ENCODE data around the gene P2RY11.

P2RY11 gene

DNA sequence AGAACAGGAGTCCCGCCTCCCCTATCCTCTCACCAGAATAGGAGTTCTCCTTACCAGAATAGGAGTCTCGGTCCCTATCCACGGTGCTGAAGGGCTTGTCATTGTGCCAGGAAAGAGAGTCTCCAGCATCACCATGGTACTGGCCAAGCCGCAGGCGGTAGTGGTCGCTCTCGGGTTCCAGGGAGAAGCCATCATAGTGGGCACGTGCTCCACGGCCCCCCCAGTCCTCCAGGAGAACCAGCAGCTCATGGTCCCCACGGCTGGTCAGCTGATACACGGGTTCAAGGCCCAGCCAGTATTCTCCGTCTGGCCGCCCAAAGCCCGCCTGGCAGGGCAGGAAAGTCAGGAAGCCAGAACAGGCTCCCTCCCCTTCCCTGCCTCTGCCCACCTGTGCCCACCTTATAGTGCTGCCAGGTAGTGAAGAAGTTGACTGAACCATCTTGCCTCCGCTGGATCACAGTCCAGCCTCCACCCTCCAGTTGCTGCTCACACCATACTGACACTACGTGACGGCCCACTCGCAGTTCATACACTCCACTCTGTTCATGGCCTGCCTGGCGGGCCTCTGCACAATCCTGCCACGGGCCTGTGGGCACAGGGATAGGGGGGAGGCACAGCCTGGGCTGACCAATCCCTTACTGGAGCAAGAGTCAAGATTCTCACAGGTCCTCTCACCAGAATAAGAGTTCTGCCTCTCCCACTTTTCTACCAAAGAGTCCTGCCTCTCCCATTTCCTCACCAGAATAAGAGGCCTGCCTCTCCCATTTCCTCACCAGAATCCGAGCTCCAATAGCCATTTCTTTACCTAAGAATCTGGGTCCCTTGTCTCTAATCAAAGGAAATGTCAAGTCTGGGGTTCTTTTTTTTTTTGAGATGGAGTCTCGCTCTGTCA lies 18.0 kb upstream of the P2RY11 start:
- DNase-seq, result no peak

DNA sequence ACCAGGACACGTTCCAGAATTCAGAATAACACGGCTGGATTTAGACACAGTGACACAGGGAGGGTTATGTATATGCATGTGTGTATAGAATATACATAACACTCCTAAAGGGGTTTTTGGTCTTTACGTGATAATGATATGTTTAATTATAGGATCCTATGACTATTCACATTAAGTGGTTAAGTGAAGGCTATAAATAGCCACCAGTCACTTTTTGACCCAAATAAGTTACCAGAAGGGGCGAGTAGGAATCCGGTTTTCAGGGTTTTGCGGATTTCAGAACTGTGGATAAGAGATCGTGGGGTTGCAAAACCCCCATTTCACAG lies 15.9 kb upstream of the P2RY11 start:
- no peak for DNase-seq

DNA sequence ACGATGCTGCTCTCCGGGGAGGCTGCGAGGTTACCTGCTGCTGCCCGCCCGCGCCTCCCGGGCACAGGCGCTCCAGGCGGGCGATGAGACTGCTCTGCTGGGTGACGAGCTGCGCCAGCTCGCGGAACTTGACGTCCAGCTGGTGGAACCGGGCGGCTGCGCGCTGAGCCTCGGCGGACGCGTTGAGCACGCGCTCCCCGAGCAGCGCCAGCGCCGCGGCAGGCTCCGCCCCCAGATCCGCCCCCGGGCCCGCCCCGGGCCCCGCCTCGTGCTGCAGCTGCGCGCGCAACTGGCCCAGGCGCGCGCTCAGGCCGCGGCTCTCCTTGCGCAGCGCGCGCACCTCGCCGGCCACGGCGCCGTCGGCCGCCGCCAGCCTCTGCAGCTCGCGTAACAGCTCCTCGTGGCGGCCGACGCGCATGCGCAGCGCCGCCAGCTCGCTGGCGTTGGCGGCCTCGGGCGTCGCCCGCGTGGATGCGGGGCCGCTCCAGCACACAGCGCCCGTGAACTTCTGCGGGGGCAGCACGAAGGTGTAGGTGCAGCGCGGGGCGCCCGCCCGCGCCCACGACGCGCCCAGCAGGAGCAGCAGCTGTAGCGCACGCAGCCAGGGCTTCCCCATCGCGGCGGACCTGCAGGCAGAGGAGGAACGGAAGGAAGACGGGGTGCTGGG lies 15.4 kb upstream of the P2RY11 start:
- DNase-seq, result peak; percentile 89

GRCh38 chr19:10096615-10096963 lies 14.9 kb upstream of the P2RY11 start:
- DNase-seq, result no peak

DNA sequence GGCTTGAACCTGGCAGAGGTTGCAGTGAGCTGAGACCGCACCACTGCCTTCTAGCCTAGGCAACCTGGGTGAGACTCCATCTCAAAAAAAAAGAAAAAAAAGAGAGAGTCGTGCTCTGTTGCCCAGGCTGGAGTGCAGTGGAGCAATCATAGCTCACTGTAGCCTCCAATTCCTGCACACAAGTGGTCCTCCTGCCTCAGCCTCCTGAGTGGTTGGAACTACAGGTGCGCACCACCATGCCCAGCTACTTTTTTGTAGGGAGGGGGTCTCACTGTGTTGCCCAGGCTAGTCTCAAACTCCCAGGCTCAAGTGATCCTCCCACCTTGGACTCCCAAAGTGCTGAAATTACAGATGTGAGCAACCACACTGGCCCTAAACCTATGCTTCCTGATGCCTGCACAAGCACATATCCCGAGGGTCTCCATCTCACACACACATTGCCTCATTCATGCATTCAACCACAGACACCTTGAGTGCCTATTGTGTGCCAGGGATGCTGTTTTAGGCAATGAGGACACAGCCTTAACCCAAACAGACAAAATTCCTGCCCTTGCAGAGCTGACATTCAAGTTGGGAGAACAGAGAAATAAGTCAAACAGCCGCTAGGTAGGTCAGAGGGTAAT lies 11.2 kb upstream of the P2RY11 start:
- DNase-seq, result no peak

DNA sequence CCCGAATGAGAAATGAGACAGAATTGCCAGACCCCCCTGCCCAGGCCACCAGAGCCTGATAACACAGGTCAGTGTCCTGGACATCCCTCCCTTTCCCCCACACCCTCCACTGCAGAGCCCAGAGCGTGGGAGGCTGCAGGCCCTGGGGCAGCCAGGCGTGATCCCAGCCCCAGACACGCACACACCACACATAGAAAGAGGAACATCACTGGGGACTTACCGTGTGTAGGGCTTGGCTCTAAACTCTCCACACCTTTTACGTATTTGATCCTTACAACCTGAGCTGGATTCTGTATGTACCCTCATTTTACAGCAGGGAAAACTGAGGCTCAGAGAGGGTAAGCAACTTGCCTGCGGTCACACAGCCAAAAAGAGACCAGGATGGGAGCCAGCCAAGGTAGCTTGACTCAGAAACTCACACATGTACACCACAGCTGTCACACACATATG lies 8.7 kb upstream of the P2RY11 start:
- DNase-seq, result no peak

DNA sequence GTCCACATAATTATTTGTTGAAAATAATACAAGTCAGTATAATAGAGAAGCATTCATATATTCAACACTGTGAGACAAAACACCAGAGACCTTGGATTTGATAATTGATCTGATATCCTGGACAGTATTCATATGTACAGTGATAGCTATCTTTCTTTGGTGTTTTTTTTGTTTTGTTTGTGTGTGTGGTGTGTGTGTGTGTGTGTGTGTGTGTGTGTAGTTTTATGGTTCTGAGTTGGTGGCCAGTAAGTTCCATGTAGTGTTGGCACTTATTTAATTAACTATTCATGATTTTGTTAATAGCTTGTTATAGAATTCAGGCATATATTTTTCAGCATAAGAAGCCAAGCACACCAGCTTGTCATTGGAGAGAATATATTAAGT lies 7.4 kb upstream of the P2RY11 start:
- no peak for DNase-seq

DNA sequence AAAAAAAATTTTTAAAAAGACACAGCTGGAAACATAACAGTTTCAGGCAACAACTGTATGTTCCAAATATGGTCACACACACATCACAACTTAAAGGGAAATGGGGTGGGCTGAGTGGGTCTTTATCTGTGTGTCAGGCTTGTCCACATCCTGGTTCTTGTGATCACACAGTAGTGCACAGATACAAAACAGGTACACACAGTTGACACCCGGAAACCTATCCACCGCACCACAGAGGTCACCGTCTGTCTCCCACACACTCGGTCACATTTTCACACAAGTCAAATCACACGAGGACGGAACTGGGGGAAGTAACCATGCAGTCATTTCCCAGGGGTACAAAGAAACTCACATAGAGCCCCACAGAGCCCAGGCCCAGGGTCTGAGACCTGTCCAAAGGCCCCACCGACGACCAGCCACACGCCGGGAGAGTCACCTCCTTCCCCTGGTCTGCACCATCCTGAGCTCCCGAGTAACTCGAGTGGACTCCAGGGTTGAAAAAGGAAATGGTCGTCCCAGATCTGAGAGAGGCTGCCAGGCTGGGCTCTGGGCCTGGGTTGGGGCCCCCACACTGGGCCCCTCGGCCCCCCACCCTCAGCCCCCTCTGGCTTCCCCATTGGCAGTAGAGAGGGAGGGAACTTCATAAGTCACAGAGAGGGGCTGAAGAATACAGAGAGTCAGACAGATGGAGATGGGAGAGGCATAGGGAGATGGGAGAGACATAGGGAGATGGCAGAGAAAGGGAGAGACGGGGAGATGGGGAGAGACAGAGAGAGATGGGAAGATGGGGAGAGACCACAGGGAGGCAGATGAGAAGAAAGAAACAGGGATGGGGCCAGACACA lies 6.6 kb upstream of the P2RY11 start:
- DNase-seq, result no peak

DNA sequence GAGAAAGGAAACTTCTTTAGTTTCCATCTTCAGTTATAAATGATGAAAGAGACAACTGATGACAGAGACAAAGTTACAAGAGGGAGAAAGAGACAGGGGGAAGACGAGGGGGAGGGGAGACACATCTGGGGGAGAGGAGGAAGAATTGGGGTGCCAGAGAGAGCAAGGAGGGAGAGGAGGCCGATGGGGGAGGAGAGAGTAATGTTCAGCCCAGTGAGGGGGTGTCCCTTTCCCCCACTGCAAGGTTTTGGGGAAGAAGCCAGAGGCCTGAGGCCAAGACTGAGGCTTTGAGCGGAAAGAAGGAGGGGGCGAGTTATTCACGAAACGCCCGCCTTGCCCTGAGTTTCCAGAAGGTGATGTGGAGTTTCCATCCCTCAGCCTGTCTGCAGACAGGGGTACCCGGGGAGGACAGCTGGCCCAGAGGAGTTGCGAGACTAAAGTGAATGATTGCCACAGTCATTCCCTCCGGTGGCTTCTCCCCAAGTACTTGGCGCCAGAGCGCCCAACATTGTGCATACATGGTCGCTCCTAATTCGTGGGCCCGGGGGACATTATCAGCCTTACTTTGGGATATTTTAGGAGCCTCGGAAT lies 5.9 kb upstream of the P2RY11 start:
- no peak for DNase-seq

- DNase-seq, result peak; percentile 98
Observed at GRCh38 chr19:10106100-10106936, 5.2 kb upstream of the P2RY11 start, which contains the start of gene PPAN. TSS of gene PPAN (plus strand) at chr19:10106362. CDS start at chr19:10106395, 33 bp downstream.

DNA sequence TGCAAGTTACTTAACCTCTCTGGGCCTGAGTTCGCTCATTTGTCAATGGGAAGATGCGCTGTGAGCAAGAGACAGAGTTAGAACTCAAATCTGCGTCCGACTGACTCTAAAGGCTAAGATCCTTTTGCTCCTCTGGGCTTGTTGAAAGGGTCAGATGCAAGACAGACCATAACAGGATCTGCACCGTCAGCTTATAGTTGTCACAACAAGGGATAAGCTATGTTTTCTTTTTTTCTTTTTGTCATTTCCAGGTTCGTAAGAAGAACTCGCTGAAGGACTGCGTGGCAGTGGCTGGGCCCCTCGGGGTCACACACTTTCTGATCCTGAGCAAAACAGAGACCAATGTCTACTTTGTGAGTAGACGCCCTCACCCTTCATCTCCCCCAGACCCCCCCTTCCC lies 4.2 kb upstream of the P2RY11 start:
- no peak for DNase-seq

- DNase-seq, result no peak
Observed at GRCh38 chr19:10107817-10108367, 3.6 kb upstream of the P2RY11 start.

GRCh38 chr19:10109528-10109927 lies 2.0 kb upstream of the P2RY11 start:
- no peak for DNase-seq

- no peak for DNase-seq
Observed at GRCh38 chr19:10110076-10110971, 1.2 kb upstream of the P2RY11 start.

- DNase-seq, result no peak
Observed at GRCh38 chr19:10110972-10111317, 548 bp upstream of the P2RY11 start.

DNA sequence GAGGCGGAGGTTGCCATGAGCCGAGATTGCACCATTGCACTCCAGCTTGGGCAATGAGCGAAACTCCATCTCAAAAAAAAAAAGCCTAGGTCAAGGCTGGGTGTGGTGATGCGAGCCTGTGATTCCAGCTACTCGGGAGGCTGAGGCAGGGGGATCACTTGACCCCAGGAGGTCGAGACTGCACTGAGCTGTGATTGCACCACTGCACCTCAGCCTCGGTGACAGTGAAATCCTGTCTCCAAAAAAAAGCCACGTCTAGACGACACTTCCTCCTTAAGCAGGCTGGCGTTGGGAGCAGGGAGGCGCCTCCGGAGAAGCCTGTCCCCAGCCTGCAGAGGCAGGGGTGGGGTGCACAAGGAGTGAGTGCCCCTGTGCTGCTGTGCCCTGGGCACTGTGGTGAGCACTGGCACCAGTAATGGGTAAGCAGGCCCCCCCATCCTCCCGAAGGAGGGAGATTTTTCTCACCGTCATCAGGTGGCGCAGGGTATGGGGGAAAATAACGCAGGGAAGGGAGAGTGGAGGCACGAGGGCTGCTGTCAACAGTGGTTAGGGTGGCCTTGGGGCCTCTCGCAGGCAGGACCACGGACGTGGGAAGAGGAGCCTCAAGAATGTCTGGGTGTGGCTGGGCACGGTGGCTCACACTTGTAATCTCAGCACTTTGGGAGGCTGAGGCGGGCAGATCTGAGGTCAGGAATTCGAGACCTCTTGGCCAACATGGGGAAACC lies 706 bp downstream of the P2RY11 start:
- no peak for DNase-seq

DNA sequence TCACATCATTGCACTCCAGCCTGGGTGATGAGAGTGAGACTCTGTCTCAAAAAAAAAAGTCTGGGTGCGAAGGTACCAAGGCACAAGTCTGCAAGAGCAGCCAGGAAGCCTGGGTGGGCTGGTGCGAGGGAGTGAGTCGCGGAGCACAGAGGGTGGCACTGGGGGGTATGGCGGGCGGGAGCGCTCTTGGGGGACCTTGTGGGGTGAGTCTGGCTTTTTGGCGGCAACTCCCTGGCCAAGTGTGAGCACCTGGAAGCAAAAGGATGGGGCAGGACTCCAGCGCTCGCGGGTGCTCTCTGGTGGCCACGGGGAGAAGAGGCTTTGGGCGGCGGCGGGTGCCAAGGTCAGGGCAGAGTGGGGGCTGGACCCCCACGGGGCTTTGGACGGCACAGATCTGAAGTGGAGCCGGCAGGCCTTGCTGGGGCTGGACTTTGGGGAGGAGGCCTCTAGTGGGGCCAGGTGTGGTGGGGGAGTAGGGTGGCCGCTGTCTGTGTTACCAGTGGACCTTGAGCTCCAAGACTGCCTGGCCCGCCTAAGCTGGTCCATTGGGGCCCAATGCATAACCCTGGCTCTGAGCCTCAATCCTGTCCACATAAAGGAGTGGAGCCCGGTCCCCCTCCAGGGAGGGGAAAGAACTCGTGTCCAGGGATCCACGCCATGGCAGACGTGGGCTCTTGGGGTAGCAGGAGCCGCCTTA lies 1.6 kb downstream of the P2RY11 start:
- peak; percentile 37 for DNase-seq

GRCh38 chr19:10113592-10113963 lies 2.1 kb downstream of the P2RY11 start:
- no peak for DNase-seq

Data from fibroblast of skin of back (primary cell).